SK-N-SH treated with all-trans-retinoic acid at 6 μM for 48 hours (cell line): Measurements from ENCODE around the gene NRXN2.

Experiments
- ARNTL ChIP-seq: fragments of 450-650 bp; formaldehyde crosslinking; IDR thresholded peaks from 2 replicates; pipeline ENCODE4 v1.5.0; 2020; ENCODE audit warnings: low read depth, mild to moderate bottlenecking, moderate library complexity, borderline replicate concordance
- CSDC2 ChIP-seq: fragments of 250-450 bp; sonication (Bioruptor Pico); IDR thresholded peaks from 2 replicates; pipeline ENCODE4 v1.5.0; 2020; ENCODE audit warnings: mild to moderate bottlenecking, moderate library complexity
- ESRRG ChIP-seq: fragments of 250-450 bp; sonication (Bioruptor Pico); IDR thresholded peaks from 2 replicates; pipeline ENCODE4 v1.6.1; 2021; ENCODE audit warnings: mild to moderate bottlenecking
- OSR1 ChIP-seq: fragments of 250-450 bp; sonication (Bioruptor Pico); IDR thresholded peaks from 2 replicates; pipeline ENCODE4 v1.8.0; 2022; ENCODE audit warnings: moderate library complexity, mild to moderate bottlenecking, inconsistent platforms
- PPARA ChIP-seq: fragments of 250-450 bp; sonication (Bioruptor Pico); IDR thresholded peaks from 2 replicates; pipeline ENCODE4 v1.5.0; 2020; ENCODE audit warnings: mild to moderate bottlenecking, borderline replicate concordance
- RARB ChIP-seq: fragments of 250-450 bp; sonication (Bioruptor Pico); IDR thresholded peaks from 2 replicates; pipeline ENCODE4 v1.8.0; 2021; ENCODE audit warnings: mild to moderate bottlenecking, moderate library complexity
- SNAI2 ChIP-seq: fragments of 250-450 bp; sonication (Bioruptor Pico); IDR thresholded peaks from 2 replicates; pipeline ENCODE4 v1.5.0; 2020; ENCODE audit warnings: mild to moderate bottlenecking, moderate library complexity
- TCF4 ChIP-seq: fragments of 250-450 bp; sonication (Bioruptor Pico); IDR thresholded peaks from 2 replicates; pipeline ENCODE4 v1.8.0; 2021; ENCODE audit warnings: mild to moderate bottlenecking, moderate library complexity, borderline replicate concordance
- ZFP3 ChIP-seq: fragments of 250-450 bp; sonication (Bioruptor Pico); IDR thresholded peaks from 2 replicates; pipeline ENCODE4 v1.5.0; 2020; ENCODE audit warnings: mild to moderate bottlenecking, moderate library complexity
- ZNF565 ChIP-seq: fragments of 450-650 bp; formaldehyde crosslinking; conservative IDR thresholded peaks from 2 replicates; pipeline ENCODE4 v1.5.0; 2020; ENCODE audit warnings: low read depth, mild to moderate bottlenecking, moderate library complexity
- ZNF70 ChIP-seq: fragments of 450-650 bp; formaldehyde crosslinking; IDR thresholded peaks from 2 replicates; pipeline ENCODE4 v1.5.0; 2020; ENCODE audit warnings: mild to moderate bottlenecking, moderate library complexity
- TF ChIP-seq, protein P1 (sequence below): fragments of 250-450 bp; sonication (Bioruptor Pico); IDR thresholded peaks from 2 replicates; pipeline ENCODE4 v1.5.1; 2020; ENCODE audit warnings: low read depth, mild to moderate bottlenecking, moderate library complexity
- TF ChIP-seq, protein P2 (sequence below): fragments of 250-450 bp; sonication (Bioruptor Pico); IDR thresholded peaks from 2 replicates; pipeline ENCODE4 v1.8.0; 2020; ENCODE audit warnings: mild to moderate bottlenecking, moderate library complexity, borderline replicate concordance

- TF ChIP-seq, protein P1, sequence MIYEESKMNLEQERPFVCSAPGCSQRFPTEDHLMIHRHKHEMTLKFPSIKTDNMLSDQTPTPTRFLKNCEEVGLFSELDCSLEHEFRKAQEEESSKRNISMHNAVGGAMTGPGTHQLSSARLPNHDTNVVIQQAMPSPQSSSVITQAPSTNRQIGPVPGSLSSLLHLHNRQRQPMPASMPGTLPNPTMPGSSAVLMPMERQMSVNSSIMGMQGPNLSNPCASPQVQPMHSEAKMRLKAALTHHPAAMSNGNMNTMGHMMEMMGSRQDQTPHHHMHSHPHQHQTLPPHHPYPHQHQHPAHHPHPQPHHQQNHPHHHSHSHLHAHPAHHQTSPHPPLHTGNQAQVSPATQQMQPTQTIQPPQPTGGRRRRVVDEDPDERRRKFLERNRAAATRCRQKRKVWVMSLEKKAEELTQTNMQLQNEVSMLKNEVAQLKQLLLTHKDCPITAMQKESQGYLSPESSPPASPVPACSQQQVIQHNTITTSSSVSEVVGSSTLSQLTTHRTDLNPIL (CRISPR knock-in tag): no peak
- TF ChIP-seq TCF4 (CRISPR knock-in tag) (no peak), OSR1 (CRISPR knock-in tag) (no peak), ZFP3 (CRISPR knock-in tag) (no peak), PPARA (CRISPR knock-in tag) (no peak), SNAI2 (CRISPR knock-in tag) (no peak), ESRRG (CRISPR knock-in tag) (no peak), ZNF70 (CRISPR knock-in tag) (no peak), CSDC2 (no peak), RARB (CRISPR knock-in tag) (no peak), ARNTL (CRISPR knock-in tag) (no peak), ZNF565 (CRISPR knock-in tag) (no peak)
- TF ChIP-seq, protein P2, sequence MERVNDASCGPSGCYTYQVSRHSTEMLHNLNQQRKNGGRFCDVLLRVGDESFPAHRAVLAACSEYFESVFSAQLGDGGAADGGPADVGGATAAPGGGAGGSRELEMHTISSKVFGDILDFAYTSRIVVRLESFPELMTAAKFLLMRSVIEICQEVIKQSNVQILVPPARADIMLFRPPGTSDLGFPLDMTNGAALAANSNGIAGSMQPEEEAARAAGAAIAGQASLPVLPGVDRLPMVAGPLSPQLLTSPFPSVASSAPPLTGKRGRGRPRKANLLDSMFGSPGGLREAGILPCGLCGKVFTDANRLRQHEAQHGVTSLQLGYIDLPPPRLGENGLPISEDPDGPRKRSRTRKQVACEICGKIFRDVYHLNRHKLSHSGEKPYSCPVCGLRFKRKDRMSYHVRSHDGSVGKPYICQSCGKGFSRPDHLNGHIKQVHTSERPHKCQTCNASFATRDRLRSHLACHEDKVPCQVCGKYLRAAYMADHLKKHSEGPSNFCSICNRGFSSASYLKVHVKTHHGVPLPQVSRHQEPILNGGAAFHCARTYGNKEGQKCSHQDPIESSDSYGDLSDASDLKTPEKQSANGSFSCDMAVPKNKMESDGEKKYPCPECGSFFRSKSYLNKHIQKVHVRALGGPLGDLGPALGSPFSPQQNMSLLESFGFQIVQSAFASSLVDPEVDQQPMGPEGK (CRISPR knock-in tag): no peak
These were observed 29.4 kb upstream of the NRXN2 start for GRCh38 chr11:64752175-64752970.
